ENCODE measurements around the gene MOB3C.

DNA sequence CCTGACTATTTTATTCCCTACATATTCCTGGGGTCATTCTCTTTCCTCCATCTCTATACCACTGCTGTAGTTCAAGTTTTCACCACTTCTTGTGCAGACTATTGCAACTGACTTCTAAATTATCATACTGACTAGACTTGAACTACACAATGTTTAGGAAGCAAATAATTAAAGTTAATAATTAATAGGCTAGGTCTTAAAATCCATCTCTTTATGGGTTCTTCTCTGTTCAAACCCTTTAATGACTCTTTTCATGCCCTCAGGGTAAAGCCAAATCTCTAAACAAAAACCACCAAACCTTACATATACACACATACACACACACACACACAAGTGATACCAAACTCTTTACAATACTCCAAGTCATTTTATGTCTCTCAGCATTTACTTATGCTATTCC, 22.3 kb upstream of the MOB3C start:
- TF ChIP-seq POLR2A (IDR thresholded peaks at IDR 0.05) (no peak), CTCF (IDR thresholded peaks at IDR 0.05) (no peak)
